Sigmoid colon (tissue), 4 donors: ENCODE results near the gene EPAS1.

Source experiments
- EP300 ChIP-seq, 4 donors: sonication (generic); formaldehyde crosslinking; IDR thresholded peaks; one replicate each; pipeline ENCODE4 v1.6.1; 2017; ENCODE audit warnings: antibody characterized with exemption in 4 of 4
- POLR2A ChIP-seq, 2 donors: fragments of 450-650 bp; IDR thresholded peaks; one replicate each; pipeline ENCODE4 v1.6.1; 2016; ENCODE audit warnings: antibody characterized with exemption in 2 of 2, mild to moderate bottlenecking in 2 of 2, moderate library complexity in 2 of 2
- POLR2AphosphoS5 ChIP-seq, 4 donors: sonication (generic); formaldehyde crosslinking; IDR thresholded peaks; one replicate each; pipeline ENCODE4 v1.6.1; 2017; ENCODE audit warnings: antibody characterized with exemption in 4 of 4
- TF ChIP-seq, protein P1 (sequence below), 4 experiments: fragments of 450-650 bp in 3 of 4; fragments of 200-600 bp in 1 of 4; IDR thresholded peaks; one replicate each; pipeline ENCODE4 v1.5.1; 2016 to 2019; ENCODE audit warnings: antibody characterized with exemption in 4 of 4, mild to moderate bottlenecking in 3 of 4, moderate library complexity in 2 of 4

DNA sequence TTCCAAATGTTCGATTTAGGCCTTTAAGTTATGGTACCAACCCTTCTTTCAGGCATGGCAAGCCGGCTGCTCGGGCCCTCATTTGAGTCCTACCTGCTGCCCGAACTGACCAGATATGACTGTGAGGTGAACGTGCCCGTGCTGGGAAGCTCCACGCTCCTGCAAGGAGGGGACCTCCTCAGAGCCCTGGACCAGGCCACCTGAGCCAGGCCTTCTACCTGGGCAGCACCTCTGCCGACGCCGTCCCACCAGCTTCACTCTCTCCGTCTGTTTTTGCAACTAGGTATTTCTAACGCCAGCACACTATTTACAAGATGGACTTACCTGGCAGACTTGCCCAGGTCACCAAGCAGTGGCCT is 87.2 kb downstream of the EPAS1 start:
- TF ChIP-seq, protein P1, sequence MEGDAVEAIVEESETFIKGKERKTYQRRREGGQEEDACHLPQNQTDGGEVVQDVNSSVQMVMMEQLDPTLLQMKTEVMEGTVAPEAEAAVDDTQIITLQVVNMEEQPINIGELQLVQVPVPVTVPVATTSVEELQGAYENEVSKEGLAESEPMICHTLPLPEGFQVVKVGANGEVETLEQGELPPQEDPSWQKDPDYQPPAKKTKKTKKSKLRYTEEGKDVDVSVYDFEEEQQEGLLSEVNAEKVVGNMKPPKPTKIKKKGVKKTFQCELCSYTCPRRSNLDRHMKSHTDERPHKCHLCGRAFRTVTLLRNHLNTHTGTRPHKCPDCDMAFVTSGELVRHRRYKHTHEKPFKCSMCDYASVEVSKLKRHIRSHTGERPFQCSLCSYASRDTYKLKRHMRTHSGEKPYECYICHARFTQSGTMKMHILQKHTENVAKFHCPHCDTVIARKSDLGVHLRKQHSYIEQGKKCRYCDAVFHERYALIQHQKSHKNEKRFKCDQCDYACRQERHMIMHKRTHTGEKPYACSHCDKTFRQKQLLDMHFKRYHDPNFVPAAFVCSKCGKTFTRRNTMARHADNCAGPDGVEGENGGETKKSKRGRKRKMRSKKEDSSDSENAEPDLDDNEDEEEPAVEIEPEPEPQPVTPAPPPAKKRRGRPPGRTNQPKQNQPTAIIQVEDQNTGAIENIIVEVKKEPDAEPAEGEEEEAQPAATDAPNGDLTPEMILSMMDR (IDR thresholded peaks at IDR 0.05), result no peak
- TF ChIP-seq POLR2A (IDR thresholded peaks at IDR 0.05), result no peak
- TF ChIP-seq EP300 (IDR thresholded peaks at IDR 0.05), result no peak
- no peak for TF ChIP-seq POLR2AphosphoS5 (IDR thresholded peaks at IDR 0.05)
